PC-3 (cell line): ENCODE results near the gene ADD3.

Source experiments
- CTCF ChIP-seq: fragments of 300-600 bp; sonication (generic); conservative IDR thresholded peaks from 2 replicates; pipeline ENCODE4 v1.5.1; 2017; ENCODE audit warnings: antibody characterized with exemption, low read depth, mild to moderate bottlenecking, low read length
- EZH2 ChIP-seq: fragments of 300-600 bp; sonication (generic); IDR thresholded peaks from one replicate; pipeline ENCODE4 v1.6.1; 2017; ENCODE audit warnings: antibody characterized with exemption, mild to moderate bottlenecking, low read length; ENCODE audit not compliant: unreplicated experiment
- EZH2phosphoT487 ChIP-seq: fragments of 300-600 bp; sonication (generic); IDR thresholded peaks from 2 replicates; pipeline ENCODE4 v1.6.1; 2018; ENCODE audit warnings: mild to moderate bottlenecking, antibody characterized with exemption, low read length, borderline replicate concordance

GRCh38 chr10:110163841-110164240, 156.1 kb downstream of the ADD3 start:
- TF ChIP-seq CTCF (no peak), EZH2 (no peak), EZH2phosphoT487 (no peak)
